HL-60 (cell line): ENCODE data around the gene SPAM1.

Source experiments
- GABPA ChIP-seq: IDR thresholded peaks from 2 replicates; pipeline ENCODE4 v1.6.1; 2012; ENCODE audit warnings: low read depth
- POLR2AphosphoS5 ChIP-seq: IDR thresholded peaks from 2 replicates; pipeline ENCODE4 v1.6.1; 2012; ENCODE audit warnings: low read depth
- SPI1 ChIP-seq: IDR thresholded peaks from 2 replicates; pipeline ENCODE4 v1.6.1; 2012; ENCODE audit warnings: low read depth, mild to moderate bottlenecking, borderline replicate concordance
- TF ChIP-seq, protein P1 (sequence below): IDR thresholded peaks from one replicate; pipeline ENCODE4 v1.5.1; 2011; ENCODE audit warnings: low read length, control low read depth, inconsistent platforms; ENCODE audit not compliant: insufficient read depth
- TF ChIP-seq, protein P2 (sequence below): IDR thresholded peaks from 2 replicates; pipeline ENCODE4 v1.6.1; 2012; ENCODE audit warnings: low read depth; ENCODE audit not compliant: insufficient replicate concordance

DNA sequence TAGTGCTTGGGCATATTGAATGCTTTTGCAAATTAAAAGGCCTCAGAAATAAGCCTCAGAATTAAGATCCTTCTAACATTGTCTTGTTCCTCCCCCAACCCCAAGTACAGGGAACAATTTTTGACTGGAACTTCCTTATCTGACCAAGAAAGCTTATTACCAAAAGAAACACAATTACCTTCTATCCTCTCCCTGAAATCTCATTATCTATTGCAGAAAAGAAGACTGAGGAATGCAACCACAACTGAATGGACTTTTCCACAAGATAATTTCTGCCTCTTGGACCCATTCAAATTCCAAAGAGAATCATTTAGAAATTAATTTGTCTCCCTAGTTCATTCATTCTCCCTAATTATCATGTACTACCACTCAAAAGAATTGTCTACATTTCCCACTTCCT is 36.8 kb upstream of the SPAM1 start:
- TF ChIP-seq, protein P1, sequence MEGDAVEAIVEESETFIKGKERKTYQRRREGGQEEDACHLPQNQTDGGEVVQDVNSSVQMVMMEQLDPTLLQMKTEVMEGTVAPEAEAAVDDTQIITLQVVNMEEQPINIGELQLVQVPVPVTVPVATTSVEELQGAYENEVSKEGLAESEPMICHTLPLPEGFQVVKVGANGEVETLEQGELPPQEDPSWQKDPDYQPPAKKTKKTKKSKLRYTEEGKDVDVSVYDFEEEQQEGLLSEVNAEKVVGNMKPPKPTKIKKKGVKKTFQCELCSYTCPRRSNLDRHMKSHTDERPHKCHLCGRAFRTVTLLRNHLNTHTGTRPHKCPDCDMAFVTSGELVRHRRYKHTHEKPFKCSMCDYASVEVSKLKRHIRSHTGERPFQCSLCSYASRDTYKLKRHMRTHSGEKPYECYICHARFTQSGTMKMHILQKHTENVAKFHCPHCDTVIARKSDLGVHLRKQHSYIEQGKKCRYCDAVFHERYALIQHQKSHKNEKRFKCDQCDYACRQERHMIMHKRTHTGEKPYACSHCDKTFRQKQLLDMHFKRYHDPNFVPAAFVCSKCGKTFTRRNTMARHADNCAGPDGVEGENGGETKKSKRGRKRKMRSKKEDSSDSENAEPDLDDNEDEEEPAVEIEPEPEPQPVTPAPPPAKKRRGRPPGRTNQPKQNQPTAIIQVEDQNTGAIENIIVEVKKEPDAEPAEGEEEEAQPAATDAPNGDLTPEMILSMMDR, result no peak
- TF ChIP-seq, protein P2, sequence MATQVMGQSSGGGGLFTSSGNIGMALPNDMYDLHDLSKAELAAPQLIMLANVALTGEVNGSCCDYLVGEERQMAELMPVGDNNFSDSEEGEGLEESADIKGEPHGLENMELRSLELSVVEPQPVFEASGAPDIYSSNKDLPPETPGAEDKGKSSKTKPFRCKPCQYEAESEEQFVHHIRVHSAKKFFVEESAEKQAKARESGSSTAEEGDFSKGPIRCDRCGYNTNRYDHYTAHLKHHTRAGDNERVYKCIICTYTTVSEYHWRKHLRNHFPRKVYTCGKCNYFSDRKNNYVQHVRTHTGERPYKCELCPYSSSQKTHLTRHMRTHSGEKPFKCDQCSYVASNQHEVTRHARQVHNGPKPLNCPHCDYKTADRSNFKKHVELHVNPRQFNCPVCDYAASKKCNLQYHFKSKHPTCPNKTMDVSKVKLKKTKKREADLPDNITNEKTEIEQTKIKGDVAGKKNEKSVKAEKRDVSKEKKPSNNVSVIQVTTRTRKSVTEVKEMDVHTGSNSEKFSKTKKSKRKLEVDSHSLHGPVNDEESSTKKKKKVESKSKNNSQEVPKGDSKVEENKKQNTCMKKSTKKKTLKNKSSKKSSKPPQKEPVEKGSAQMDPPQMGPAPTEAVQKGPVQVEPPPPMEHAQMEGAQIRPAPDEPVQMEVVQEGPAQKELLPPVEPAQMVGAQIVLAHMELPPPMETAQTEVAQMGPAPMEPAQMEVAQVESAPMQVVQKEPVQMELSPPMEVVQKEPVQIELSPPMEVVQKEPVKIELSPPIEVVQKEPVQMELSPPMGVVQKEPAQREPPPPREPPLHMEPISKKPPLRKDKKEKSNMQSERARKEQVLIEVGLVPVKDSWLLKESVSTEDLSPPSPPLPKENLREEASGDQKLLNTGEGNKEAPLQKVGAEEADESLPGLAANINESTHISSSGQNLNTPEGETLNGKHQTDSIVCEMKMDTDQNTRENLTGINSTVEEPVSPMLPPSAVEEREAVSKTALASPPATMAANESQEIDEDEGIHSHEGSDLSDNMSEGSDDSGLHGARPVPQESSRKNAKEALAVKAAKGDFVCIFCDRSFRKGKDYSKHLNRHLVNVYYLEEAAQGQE, result no peak
- TF ChIP-seq POLR2AphosphoS5 (no peak), SPI1 (no peak), GABPA (no peak)
